OCI-LY1 (cell line): ENCODE data around the gene CRISPLD2.

Experiments
- CTCF ChIP-seq: fragments of 200-600 bp; sonication (generic), shearing (Covaris generic); IDR thresholded peaks from 2 replicates; pipeline ENCODE4 v1.5.1; 2017; ENCODE audit warnings: mild to moderate bottlenecking, antibody characterized with exemption, low read length, moderate library complexity, mixed read lengths
- EZH2 ChIP-seq: fragments of 200-600 bp; sonication (generic), shearing (Covaris generic); IDR thresholded peaks from 2 replicates; pipeline ENCODE4 v1.8.0; 2017; ENCODE audit warnings: borderline replicate concordance, mixed run types, mild to moderate bottlenecking, antibody characterized with exemption, low read length, moderate library complexity, mixed read lengths

DNA sequence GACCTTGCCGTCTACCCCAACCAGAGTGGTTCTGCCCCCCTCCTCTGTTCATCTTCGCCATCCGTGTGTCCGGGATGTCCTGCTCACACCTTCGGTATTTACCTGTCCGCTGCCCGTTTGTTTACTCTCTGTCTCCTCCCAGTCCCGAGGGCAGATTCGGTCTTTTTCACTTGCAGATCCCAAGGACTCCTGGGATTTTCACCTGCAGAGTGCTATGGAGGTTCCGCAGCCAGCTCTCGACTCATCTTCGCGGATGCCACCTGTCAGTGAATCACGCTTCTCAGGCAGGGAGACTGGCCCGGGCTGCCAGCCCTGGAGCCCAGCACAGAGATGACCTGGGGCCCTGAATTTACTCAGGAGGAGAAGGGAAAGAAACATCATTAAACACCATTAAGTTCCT, 8.1 kb downstream of the CRISPLD2 start:
- no peak for TF ChIP-seq CTCF
- TF ChIP-seq EZH2: no peak
